Muscle layer of duodenum (tissue), 2 donors: ENCODE measurements around the gene DDIAS.

Experiments used
- H3K27ac ChIP-seq: one replicate; pipeline ENCODE4 v1.7.0; 2013; ENCODE audit warnings: mild to moderate bottlenecking, low read length
- H3K27me3 ChIP-seq: one replicate; pipeline ENCODE4 v1.7.0; 2013; ENCODE audit warnings: low read depth, mild to moderate bottlenecking, control low read depth, low read length
- H3K36me3 ChIP-seq, 2 donors: one replicate each; pipeline ENCODE4 v1.7.0; 2013; ENCODE audit warnings: low read length in 2 of 2, control low read depth in 1 of 2, mild to moderate bottlenecking in 1 of 2; ENCODE audit not compliant: insufficient read depth in 2 of 2, control insufficient read depth in 1 of 2
- H3K4me1 ChIP-seq, 2 donors: one replicate each; pipeline ENCODE4 v1.7.0; 2013; ENCODE audit warnings: low read length in 2 of 2, mild to moderate bottlenecking in 2 of 2, control low read depth in 1 of 2, moderate library complexity in 1 of 2; ENCODE audit not compliant: insufficient read depth in 2 of 2, control insufficient read depth in 1 of 2
- H3K4me3 ChIP-seq, 2 donors: one replicate each; pipeline ENCODE4 v1.7.0; 2013; ENCODE audit warnings: low read length in 2 of 2, low read depth in 1 of 2, mild to moderate bottlenecking in 1 of 2
- H3K9me3 ChIP-seq, 2 donors: one replicate each; pipeline ENCODE4 v1.7.0; 2013; ENCODE audit warnings: low read length in 2 of 2, control low read depth in 1 of 2, mild to moderate bottlenecking in 1 of 2; ENCODE audit not compliant: control insufficient read depth in 1 of 2
- donor health status: healthy.

DDIAS gene

GRCh38 chr11:82865841-82866240, 35.7 kb upstream of the DDIAS start:
- no peaks in the 10 kb centered on the region for H3K9me3 ChIP-seq
- H3K4me1 ChIP-seq: peaks cover 5 to 14% of the 10 kb centered on the region in 2 donors
- H3K27me3 ChIP-seq: no peaks in the 10 kb centered on the region
- no peaks in the 10 kb centered on the region for H3K36me3 ChIP-seq
- H3K4me3 ChIP-seq: no peak overlapping the region
- no peak overlapping the region for H3K27ac ChIP-seq

- Histone ChIP-seq H3K27me3 (no peaks in the 10 kb centered on the region), H3K9me3 (no peaks in the 10 kb centered on the region), H3K4me1 (peaks cover 5 to 14% of the 10 kb centered on the region in 2 donors), H3K27ac (no peak overlapping the region), H3K4me3 (peak overlapping the region in 1 of 2 donors; percentile 50), H3K36me3 (no peaks in the 10 kb centered on the region)
These were observed 33.9 kb upstream of the DDIAS start for GRCh38 chr11:82867495-82868082.

- no peak overlapping the region for H3K4me3 ChIP-seq
- H3K27ac ChIP-seq: no peak overlapping the region
- no peaks in the 10 kb centered on the region for H3K27me3 ChIP-seq
- no peaks in the 10 kb centered on the region for H3K36me3 ChIP-seq
- peaks cover 0 to 8% of the 10 kb centered on the region in 2 donors for H3K4me1 ChIP-seq
- no peaks in the 10 kb centered on the region for H3K9me3 ChIP-seq
These were observed 31.9 kb upstream of the DDIAS start for GRCh38 chr11:82869657-82870056.

GRCh38 chr11:82871646-82872045, 29.9 kb upstream of the DDIAS start:
- H3K36me3 ChIP-seq: no peaks in the 10 kb centered on the region
- no peak overlapping the region for H3K4me3 ChIP-seq
- H3K27me3 ChIP-seq: no peaks in the 10 kb centered on the region
- no peaks in the 10 kb centered on the region for H3K9me3 ChIP-seq
- H3K4me1 ChIP-seq: peaks cover 0 to 8% of the 10 kb centered on the region in 2 donors
- no peak overlapping the region for H3K27ac ChIP-seq

DNA sequence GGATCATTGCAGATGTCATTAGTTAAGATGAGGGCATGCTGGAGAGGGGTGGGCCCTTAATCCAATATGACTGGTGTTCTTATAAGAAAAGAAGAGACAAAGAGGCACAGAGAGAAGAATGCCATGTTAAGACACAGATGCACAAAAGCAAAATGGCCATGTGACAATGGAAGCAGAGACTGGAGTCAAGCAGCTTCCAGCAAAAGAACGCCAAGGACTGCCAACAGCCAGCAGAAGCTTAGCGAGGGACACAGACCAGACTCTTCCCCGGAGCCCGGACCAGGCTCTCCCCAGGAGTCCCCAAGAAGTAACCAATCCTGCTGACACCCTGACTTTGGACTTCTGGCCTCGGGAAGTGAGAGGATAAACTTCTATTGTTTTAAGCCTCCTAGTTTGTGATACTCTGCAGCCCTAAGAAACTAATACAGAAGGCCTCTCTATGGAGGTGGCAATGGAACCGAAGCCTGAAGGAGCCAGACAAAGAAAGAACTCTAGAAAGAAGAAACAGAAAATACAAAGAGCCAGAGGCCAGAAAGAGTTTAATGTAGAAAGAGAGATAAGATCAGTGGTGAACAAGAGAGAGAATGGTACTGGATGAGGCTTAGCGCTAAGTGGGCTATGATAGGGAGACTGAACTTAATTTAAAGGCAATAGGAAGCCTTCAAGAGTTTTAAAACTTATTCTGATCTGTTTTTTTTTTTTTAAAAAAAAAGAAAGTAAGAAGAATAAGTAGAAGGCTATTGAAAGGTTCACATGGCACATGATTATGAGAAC, 29.0 kb upstream of the DDIAS start:
- no peaks in the 10 kb centered on the region for H3K27me3 ChIP-seq
- no peak overlapping the region for H3K27ac ChIP-seq
- peaks cover 0 to 8% of the 10 kb centered on the region in 2 donors for H3K4me1 ChIP-seq
- H3K36me3 ChIP-seq: no peaks in the 10 kb centered on the region
- no peaks in the 10 kb centered on the region for H3K9me3 ChIP-seq
- no peak overlapping the region for H3K4me3 ChIP-seq

DNA sequence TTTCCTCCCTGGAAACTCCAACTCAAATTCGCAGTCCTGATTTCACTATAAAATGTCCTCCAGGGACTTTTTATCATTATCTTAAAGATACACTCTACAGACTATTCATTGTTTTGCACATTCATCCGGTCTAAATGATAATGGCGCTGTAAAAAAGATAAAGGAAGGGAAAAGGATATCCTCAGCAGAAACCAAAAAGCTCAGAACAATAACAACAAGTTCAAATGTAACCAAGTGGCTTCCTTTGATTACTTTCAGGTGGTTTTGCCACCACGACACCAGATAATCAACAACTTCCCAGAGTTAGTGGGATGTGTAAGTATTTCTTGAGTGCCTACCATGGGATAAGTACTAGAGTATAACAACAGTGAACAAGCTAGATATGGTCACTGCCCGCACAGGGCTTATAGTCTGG, 27.6 kb upstream of the DDIAS start:
- Histone ChIP-seq H3K36me3 (no peaks in the 10 kb centered on the region), H3K27me3 (no peaks in the 10 kb centered on the region), H3K27ac (no peak overlapping the region), H3K4me3 (no peak overlapping the region), H3K9me3 (no peaks in the 10 kb centered on the region), H3K4me1 (peaks cover 0 to 8% of the 10 kb centered on the region in 2 donors)

DNA sequence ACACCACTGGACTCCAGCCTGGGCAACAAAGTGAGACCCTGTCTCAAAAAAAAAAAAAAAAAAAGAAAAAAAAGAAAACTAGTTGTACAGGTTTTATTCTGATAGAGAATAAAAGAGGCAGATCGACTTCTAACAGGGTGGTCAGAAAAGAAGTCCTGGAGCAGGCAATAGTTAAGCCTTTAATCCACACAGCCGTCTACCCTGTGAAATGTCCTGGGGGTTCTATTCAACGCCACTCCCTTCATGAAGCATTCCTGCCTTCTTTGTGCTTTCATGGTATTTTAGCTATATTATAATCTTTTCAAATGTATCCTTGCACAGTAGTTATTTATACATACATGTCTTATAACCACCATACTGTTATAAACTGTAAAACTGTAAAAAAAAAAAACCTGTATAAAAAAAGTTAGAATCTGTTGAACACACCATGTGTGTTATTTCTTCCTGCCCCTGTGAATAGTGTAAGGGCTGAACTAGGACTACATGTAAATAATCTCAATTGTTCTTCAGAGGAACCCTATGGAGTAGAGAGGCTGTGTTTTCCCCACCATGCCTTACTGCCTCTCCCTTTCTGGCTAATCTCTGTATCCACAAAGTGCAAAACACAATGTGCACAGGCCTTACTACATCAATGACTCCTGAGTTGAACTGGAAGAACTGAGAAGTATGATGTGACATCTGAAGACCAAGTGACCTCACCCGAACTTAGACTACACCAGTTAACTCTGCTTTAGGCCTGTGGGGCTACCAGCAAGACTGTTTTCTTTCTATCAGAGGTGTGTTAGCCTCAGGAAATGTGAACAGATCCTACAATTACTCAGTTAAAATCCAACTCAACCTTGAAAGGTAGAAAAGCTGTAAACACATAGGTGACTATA, 26.7 kb upstream of the DDIAS start:
- H3K27me3 ChIP-seq: no peaks in the 10 kb centered on the region
- H3K4me3 ChIP-seq: no peak overlapping the region
- H3K36me3 ChIP-seq: no peaks in the 10 kb centered on the region
- H3K9me3 ChIP-seq: no peaks in the 10 kb centered on the region
- H3K27ac ChIP-seq: no peak overlapping the region
- H3K4me1 ChIP-seq: peaks cover 0 to 3% of the 10 kb centered on the region in 2 donors

- Histone ChIP-seq H3K9me3 (no peaks in the 10 kb centered on the region), H3K27me3 (no peaks in the 10 kb centered on the region), H3K4me3 (no peak overlapping the region), H3K27ac (no peak overlapping the region), H3K4me1 (peaks cover 0 to 6% of the 10 kb centered on the region in 2 donors), H3K36me3 (no peaks in the 10 kb centered on the region)
These were observed 17.7 kb upstream of the DDIAS start for GRCh38 chr11:82883853-82884252.

- H3K9me3 ChIP-seq: no peaks in the 10 kb centered on the region
- H3K4me3 ChIP-seq: no peak overlapping the region
- H3K27ac ChIP-seq: no peak overlapping the region
- H3K4me1 ChIP-seq: peaks cover 0 to 10% of the 10 kb centered on the region in 2 donors
- no peaks in the 10 kb centered on the region for H3K36me3 ChIP-seq
- no peaks in the 10 kb centered on the region for H3K27me3 ChIP-seq
These were observed 12.2 kb upstream of the DDIAS start for GRCh38 chr11:82889133-82890001.

DNA sequence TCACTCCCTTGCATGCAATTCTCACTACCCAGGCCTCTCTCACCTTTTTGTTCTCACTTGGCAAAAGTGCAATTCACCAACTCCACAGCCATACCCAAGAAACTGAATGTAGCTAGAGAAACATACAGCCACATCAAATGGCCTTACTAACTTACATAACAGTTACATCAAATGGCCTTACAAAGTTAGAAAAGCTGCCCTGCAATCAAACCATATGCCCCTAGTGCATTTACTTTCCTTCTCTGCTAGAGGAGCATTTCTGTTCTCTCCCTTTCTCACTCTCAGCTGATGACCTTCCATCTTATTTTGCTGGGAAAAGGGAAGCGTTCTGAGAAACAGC, 11.6 kb upstream of the DDIAS start:
- H3K27ac ChIP-seq: no peak overlapping the region
- no peaks in the 10 kb centered on the region for H3K9me3 ChIP-seq
- no peak overlapping the region for H3K4me3 ChIP-seq
- H3K4me1 ChIP-seq: peaks cover 0 to 10% of the 10 kb centered on the region in 2 donors
- no peaks in the 10 kb centered on the region for H3K27me3 ChIP-seq
- no peaks in the 10 kb centered on the region for H3K36me3 ChIP-seq
